ENCODE results near the gene SRP14.

- TF ChIP-seq, protein P1, sequence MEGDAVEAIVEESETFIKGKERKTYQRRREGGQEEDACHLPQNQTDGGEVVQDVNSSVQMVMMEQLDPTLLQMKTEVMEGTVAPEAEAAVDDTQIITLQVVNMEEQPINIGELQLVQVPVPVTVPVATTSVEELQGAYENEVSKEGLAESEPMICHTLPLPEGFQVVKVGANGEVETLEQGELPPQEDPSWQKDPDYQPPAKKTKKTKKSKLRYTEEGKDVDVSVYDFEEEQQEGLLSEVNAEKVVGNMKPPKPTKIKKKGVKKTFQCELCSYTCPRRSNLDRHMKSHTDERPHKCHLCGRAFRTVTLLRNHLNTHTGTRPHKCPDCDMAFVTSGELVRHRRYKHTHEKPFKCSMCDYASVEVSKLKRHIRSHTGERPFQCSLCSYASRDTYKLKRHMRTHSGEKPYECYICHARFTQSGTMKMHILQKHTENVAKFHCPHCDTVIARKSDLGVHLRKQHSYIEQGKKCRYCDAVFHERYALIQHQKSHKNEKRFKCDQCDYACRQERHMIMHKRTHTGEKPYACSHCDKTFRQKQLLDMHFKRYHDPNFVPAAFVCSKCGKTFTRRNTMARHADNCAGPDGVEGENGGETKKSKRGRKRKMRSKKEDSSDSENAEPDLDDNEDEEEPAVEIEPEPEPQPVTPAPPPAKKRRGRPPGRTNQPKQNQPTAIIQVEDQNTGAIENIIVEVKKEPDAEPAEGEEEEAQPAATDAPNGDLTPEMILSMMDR (IDR thresholded peaks at IDR 0.05; ENCODE audit: insufficient read depth, low read length) = no peak
- TF ChIP-seq SPI1 (IDR thresholded peaks at IDR 0.05; ENCODE audit: borderline replicate concordance, low read depth) (no peak), POLR2AphosphoS5 (IDR thresholded peaks at IDR 0.05; ENCODE audit: low read depth) (no peak)
- TF ChIP-seq, protein P2, sequence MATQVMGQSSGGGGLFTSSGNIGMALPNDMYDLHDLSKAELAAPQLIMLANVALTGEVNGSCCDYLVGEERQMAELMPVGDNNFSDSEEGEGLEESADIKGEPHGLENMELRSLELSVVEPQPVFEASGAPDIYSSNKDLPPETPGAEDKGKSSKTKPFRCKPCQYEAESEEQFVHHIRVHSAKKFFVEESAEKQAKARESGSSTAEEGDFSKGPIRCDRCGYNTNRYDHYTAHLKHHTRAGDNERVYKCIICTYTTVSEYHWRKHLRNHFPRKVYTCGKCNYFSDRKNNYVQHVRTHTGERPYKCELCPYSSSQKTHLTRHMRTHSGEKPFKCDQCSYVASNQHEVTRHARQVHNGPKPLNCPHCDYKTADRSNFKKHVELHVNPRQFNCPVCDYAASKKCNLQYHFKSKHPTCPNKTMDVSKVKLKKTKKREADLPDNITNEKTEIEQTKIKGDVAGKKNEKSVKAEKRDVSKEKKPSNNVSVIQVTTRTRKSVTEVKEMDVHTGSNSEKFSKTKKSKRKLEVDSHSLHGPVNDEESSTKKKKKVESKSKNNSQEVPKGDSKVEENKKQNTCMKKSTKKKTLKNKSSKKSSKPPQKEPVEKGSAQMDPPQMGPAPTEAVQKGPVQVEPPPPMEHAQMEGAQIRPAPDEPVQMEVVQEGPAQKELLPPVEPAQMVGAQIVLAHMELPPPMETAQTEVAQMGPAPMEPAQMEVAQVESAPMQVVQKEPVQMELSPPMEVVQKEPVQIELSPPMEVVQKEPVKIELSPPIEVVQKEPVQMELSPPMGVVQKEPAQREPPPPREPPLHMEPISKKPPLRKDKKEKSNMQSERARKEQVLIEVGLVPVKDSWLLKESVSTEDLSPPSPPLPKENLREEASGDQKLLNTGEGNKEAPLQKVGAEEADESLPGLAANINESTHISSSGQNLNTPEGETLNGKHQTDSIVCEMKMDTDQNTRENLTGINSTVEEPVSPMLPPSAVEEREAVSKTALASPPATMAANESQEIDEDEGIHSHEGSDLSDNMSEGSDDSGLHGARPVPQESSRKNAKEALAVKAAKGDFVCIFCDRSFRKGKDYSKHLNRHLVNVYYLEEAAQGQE (IDR thresholded peaks at IDR 0.05; ENCODE audit: insufficient replicate concordance, low read depth) = no peak
Observed at GRCh38 chr15:40028193-40028592, 10.8 kb downstream of the SRP14 start.
